Suppressor macrophage (primary cell): ENCODE data around the gene KIF22.
A peak's percentile ranks its signal among the peaks of the same experiment; 100 is the strongest.

Source experiments
- DNase-seq, 4 experiments: peaks; one replicate each; pipeline ENCODE4 v3.0.0-alpha.2; 2020 to 2022

The KIF22 gene

DNA sequence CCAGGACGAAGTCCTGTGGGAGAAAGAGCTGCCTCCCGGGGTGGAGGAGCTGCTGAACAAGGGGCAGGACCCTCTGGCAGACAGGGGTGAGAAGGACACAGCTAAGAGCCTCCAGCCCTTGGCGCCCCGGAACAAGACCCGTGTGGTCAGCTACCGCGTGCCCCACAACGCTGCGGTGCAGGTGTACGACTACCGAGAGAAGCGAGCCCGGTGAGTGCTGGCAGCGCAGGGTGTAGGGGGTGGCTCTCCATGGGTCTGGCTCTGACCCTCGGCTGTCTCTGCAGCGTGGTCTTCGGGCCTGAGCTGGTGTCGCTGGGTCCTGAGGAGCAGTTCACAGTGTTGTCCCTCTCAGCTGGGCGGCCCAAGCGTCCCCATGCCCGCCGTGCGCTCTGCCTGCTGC is 51.1 kb downstream of the KIF22 start:
- DNase-seq: no peak

DNA sequence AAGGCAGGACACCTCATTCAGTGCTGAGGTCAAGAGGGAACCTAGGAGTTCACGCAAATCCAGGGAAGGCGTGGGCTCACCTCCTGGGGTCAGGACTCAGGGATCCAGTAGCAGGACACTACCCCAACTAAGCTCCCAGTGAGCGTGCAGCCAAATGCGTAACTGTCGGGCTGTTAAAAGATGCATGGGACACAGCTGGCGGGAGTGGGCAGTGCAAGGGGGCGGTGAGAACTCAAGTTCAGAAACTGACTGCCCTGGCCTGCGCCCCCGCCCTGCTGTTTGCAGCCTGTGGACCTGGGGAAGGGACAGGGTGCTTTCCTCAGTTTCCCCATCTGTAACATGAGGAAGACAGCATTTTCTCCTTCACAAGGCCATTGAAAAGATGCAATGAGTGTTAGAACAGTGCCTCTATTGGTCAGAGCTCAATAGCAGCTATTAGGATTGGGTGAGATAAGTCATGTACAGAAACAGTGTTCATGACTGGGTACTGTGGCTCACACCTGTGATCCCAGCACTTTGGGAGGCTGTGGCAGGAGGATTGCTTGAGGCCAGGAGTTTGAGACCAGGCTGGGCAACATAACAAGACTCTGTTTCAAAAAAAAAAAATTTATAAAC is 52.3 kb downstream of the KIF22 start:
- no peak for DNase-seq

GRCh38 chr16:29843931-29844330 is 53.4 kb downstream of the KIF22 start:
- DNase-seq: peak in 3 of 4 experiments; percentile 32 to 51 (median 50)

DNA sequence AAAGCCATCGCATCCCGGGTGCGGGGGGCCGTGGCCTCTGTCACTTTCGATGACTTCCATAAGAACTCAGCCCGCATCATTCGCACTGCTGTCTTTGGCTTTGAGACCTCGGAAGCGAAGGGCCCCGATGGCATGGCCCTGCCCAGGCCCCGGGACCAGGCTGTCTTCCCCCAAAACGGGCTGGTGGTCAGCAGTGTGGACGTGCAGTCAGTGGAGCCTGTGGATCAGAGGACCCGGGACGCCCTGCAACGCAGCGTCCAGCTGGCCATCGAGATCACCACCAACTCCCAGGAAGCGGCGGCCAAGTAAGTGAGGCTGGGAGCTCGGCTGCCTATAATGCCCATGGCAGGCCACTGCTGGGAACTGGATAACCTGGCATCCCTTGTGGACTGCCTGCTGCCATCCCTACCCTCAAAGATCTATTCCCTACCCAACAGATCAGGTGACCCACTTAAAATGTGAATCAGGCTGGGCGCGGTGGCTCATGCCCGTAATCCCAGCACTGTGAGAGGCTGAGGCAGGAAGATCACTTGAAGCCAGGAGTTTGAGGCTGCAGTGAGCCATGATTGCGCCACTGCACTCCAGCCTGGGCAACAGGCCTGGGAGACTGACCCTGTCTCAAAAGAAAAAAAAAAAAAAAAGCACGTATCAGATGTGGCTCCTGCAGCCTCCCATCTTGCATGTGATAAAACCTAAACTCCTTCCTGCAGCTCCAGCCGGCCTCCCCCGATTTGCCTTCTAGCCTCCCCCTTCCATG is 54.2 kb downstream of the KIF22 start:
- no peak for DNase-seq

GRCh38 chr16:29845656-29846055 is 55.1 kb downstream of the KIF22 start:
- DNase-seq: no peak

DNA sequence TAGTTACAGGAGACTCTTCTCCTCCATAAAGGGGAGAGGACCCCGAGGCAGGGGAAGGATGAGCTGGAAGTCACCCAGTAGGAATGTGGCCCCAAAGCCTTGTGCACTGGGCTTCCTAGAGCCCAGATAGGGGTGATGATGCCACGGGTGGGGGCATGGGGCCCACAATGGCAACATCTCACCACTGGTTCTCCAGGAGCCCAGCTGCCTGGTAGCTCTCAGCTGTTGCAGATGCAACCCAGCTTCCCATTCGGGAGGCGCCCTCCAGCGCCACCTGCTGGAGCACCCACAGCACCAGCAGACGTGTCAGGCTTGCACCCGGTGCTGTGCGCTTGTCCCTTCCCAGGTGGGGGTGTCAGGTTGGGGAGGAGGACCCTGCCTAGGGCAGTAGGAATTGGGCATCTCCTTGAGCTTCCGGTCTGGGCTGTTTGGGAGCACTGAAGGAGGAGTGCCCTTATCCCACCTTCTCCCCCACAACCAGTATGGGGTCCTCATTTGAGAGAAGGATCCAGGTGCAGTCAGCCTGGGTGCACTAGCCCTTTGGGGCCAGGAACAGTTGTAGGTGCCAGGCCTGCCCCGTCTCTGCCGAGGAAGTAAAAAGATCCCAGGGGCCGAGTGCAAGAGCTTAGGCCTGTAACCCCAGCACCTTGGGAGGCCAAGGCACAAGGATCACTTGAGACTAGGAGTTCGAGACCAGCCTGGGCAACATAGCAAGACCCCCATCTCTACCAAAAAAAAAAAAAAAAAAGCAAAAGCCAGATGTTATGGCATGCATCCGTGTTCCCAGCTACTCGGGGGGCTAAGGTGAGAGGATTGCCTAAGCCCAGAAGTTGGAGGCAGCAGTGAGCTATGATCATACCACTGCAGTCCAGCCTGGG is 58.1 kb downstream of the KIF22 start:
- peak; percentile 80 to 90 (median 82) for DNase-seq

DNA sequence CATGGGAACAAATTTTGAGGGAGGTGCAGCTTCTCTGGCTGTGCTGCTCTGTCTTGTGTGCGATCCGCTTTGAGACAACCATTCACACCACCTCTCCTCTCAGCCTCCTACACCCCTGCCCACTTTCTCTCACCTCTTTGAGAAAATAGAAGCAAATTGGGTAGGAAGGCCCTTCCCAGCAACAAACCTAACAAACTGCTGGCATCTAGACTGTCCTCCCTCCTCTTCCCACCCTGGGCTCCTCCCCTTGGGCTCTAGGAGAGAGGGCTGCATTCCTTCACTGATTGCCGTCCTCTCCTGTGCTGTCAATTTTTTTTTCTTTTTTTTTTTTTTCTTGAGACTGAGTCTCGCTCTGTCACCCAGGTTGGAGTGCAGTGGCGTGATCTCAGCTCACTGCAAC is 59.0 kb downstream of the KIF22 start:
- DNase-seq: no peak

DNA sequence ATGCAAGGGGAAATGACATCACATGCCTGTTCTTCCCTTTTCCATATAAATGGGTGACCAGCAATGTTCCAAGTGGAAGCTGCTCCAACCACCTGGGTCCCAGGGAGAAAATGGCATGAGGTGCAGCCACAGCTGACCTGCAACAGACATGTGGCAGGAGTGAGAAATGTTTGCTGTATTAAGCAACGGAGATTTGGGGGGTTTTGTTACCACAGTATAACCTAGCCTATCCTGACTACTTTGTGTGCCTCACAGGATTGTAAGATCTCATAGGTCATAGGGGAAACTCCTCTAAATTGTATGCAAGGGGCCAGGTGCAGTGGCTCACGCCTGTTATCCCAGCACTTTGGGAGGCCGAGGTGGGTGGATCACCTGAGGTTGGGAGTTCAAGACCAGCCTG is 60.4 kb downstream of the KIF22 start:
- peak in 1 of 4 experiments; percentile 7 for DNase-seq

DNA sequence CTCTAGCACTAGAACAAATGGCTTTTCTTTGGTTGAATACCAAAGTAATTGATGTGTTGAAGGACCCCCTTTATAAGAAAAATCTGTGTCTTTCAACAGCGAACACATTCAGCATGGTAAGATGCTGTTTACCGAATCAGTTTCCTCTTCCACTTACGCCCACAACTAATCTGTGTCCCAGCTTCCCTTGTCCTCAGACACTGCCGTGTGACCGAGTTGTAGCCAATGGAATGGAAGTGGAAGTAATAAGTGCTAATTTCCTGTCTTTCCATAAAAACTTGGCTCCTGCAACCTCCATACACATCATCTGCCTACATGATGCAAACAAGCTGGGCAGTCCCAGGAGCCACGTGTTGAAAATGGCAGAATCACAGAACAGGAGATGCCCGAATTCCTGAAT is 62.1 kb downstream of the KIF22 start:
- peak; percentile 48 to 75 (median 70) for DNase-seq

DNA sequence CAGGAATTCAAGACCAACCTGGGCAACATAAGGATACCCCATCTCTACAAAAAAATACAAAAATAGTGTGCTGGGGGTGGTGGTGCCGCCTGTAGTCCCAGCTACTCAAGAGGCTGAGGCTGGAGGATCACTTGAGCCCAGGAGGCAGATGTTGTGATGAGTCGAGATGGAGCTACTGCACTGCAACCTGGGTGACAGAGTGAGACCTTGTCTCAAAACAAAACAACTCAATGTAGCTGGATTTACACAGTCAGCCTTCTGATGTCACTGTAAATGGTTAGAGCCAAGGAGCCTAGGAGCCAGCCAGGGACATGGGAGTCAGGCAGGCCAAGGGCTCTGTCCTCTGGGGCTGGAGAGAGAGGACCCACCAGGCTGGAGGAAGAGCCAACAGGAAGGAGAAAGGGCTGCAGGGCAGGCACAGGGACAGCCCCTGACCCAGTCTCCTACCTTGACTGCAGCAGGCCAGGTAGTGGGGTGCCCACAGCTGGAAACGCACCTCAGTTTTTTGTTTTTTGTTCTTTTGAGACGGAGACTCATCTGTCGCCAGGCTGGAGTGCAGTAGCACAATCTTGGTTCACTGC is 64.1 kb downstream of the KIF22 start:
- no peak for DNase-seq
